Measurements from ENCODE around the gene PDK4. TPM values are rescaled to one million over a fixed set of nuclear protein-coding genes. Genes with fewer than 3 reads are reported as not detected.

PDK4 gene
- total and polyA plus RNA-seq, 9 of the 15 experiments (the other 6 are each of a cell fraction or from before 2014, with no cell fraction given) = 0.03 to 0.24 (median 0.08) TPM; not detected in 2

- TF ChIP-seq DMBX1 (CRISPR knock-in tag; IDR thresholded peaks at IDR 0.05; ENCODE audit: borderline replicate concordance) = no peak
- no peak for TF ChIP-seq CCNT2 (IDR thresholded peaks at IDR 0.05; ENCODE audit: borderline replicate concordance, extremely low read depth, insufficient read length, low read depth, low read length)
- TF ChIP-seq CEBPG (CRISPR knock-in tag; IDR thresholded peaks at IDR 0.05) = no peak
- TF ChIP-seq CEBPG (tag; conservative IDR thresholded peaks at IDR 0.05 in 1 of 2, IDR thresholded peaks at IDR 0.05 in 1 of 2) = peak; percentile 44 to 74; a peak in 2 of 4 replicates
- TF ChIP-seq ATF3 (IDR thresholded peaks at IDR 0.05) = peak; percentile 28; the same call in 1 of the 2 replicates
- no peak for TF ChIP-seq ATF3 (CRISPR knock-in tag; conservative IDR thresholded peaks at IDR 0.05)
- TF ChIP-seq FOXK1 (CRISPR knock-in tag; IDR thresholded peaks at IDR 0.05; ENCODE audit: borderline replicate concordance) = no peak
- peak; percentile 59 for TF ChIP-seq TFE3 (CRISPR knock-in tag; IDR thresholded peaks at IDR 0.05)
Measured at GRCh38 chr7:95558864-95559263, 37.5 kb downstream of the PDK4 start (continued).

- BruUV-seq (replicated peaks) = no TSS peak
- ATAC-seq = no peak
- TF ChIP-seq ZNF395 (CRISPR knock-in tag; IDR thresholded peaks at IDR 0.05) = no peak
- TF ChIP-seq NFIX (CRISPR knock-in tag; IDR thresholded peaks at IDR 0.05; ENCODE audit: low read depth) = no peak
- no peak for TF ChIP-seq NR0B1 (IDR thresholded peaks at IDR 0.05; ENCODE audit: partially characterized antibody)
- TF ChIP-seq E4F1 (CRISPR knock-in tag; IDR thresholded peaks at IDR 0.05; ENCODE audit: borderline replicate concordance) = no peak
Measured at GRCh38 chr7:95556777-95557176, 39.5 kb downstream of the PDK4 start.

More at GRCh38 chr7:95556777-95557176, 39.5 kb downstream of the PDK4 start:
- WGBS (ENCODE audit: insufficient coverage, low coverage, missing lambda C conversion rate) = 10% methylated on average over 2 of the region's 2 CpGs
- Histone ChIP-seq H3K4me2 (ENCODE audit: insufficient read depth, low read length) (no peak overlapping the region), H3K27me3 (ENCODE audit: control insufficient read depth in 2 of 2, insufficient read depth in 2 of 2, low read length in 2 of 2) (peaks cover 0 to 2% of the 10 kb centered on the region in 2 experiments; a peak in 2 of 5 replicates), H4K20me1 (replicated peaks; ENCODE audit: control insufficient read depth, insufficient read depth, low read length) (no peaks in the 10 kb centered on the region), H3K36me3 (ENCODE audit: control insufficient read depth, insufficient read depth, low read length) (no peaks in the 10 kb centered on the region), H3K4me3 (no peak overlapping the region), H2AFZ (ENCODE audit: low read depth, low read length) (no peak overlapping the region), H3K9me3 (replicated peaks; ENCODE audit: control insufficient read depth, insufficient read depth, low read depth, low read length) (no peaks in the 10 kb centered on the region), H3K27ac (ENCODE audit: extremely low read depth, low read depth, low read length) (no peak overlapping the region), H3K9me1 (ENCODE audit: control insufficient read depth, insufficient read depth, low read length) (no peaks in the 10 kb centered on the region), H3K9ac (ENCODE audit: insufficient read depth in 1 of 2, low read depth in 2 of 2, low read length in 2 of 2) (no peak overlapping the region), H3K79me2 (ENCODE audit: control insufficient read depth, insufficient read depth, low read length) (no peaks in the 10 kb centered on the region), H3K4me1 (replicated peaks in 1 of 2; ENCODE audit: control insufficient read depth in 2 of 2, insufficient read depth in 2 of 2, low read length in 2 of 2) (peaks cover 0 to 8% of the 10 kb centered on the region in 2 experiments; a peak in 1 of 5 replicates)
- ChIA-PET POLR2A (no interaction called here), CTCF (ENCODE audit: low intra/inter-chr PET ratio) (no interaction called here)
- FAIRE-seq (no peak), DNase-seq (ENCODE audit: extremely low read depth in 1 of 4, low spot score in 3 of 4) (no peak)
- intact Hi-C loops (cut with micrococcal nuclease) = no loop called here
- in situ Hi-C loops (cut with MboI) = no loop called here

Measured in K562 (cell line).